Measurements from ENCODE around the gene LGALS16. TPM values are rescaled to one million over a fixed set of nuclear protein-coding genes. Genes with fewer than 3 reads are reported as not detected.

LGALS16 gene
- total RNA-seq, 2 experiments from 2014 or later = not detected

GRCh38 chr19:39692166-39692565 is 36.5 kb downstream of the LGALS16 start:
- Histone ChIP-seq H3K27me3 (ENCODE audit: control insufficient read depth in 1 of 2, insufficient read depth in 2 of 2, low read length in 2 of 2) (peaks cover 0 to 5% of the 10 kb centered on the region in 2 experiments), H3K4me1 (ENCODE audit: insufficient read depth, low read length) (no peaks in the 10 kb centered on the region), H3K27ac (ENCODE audit: low read depth in 1 of 2, low read length in 2 of 2) (no peak overlapping the region), H3K4me3 (ENCODE audit: low read length) (no peak overlapping the region), H3K36me3 (ENCODE audit: insufficient read depth, low read length) (no peaks in the 10 kb centered on the region), H3K9me3 (ENCODE audit: control insufficient read depth in 1 of 2, insufficient read depth in 1 of 2, low read length in 2 of 2) (peaks cover 0 to 6% of the 10 kb centered on the region in 2 experiments)
- intact Hi-C loops (cut with DNase I, micrococcal nuclease) = no loop called here
- ATAC-seq (ENCODE audit: poor library complexity) (no peak), DNase-seq (no peak)
- Mint-ChIP-seq H3K36me3 (ENCODE audit: low read depth) (no peaks in the 10 kb centered on the region), H3K9me3 (peaks cover 2% of the 10 kb centered on the region), H3K27me3 (peaks cover 37% of the 10 kb centered on the region), H3K4me3 (no peak overlapping the region), H3K27ac (no peak overlapping the region), H3K4me1 (ENCODE audit: low read depth) (no peaks in the 10 kb centered on the region)
- TF ChIP-seq CTCF (IDR thresholded peaks at IDR 0.05) = no peak
- POLR2A ChIA-PET = no interaction called here
- CTCF ChIA-PET = no interaction called here

- Histone ChIP-seq H3K36me3 (ENCODE audit: insufficient read depth, low read length) (no peaks in the 10 kb centered on the region), H3K4me3 (ENCODE audit: low read length) (no peak overlapping the region), H3K4me1 (ENCODE audit: insufficient read depth, low read length) (no peaks in the 10 kb centered on the region), H3K27ac (ENCODE audit: low read depth in 1 of 2, low read length in 2 of 2) (no peak overlapping the region), H3K27me3 (ENCODE audit: control insufficient read depth in 1 of 2, insufficient read depth in 2 of 2, low read length in 2 of 2) (peaks cover 0 to 5% of the 10 kb centered on the region in 2 experiments), H3K9me3 (ENCODE audit: control insufficient read depth in 1 of 2, insufficient read depth in 1 of 2, low read length in 2 of 2) (peaks cover 0 to 6% of the 10 kb centered on the region in 2 experiments)
- Mint-ChIP-seq H3K4me1 (ENCODE audit: low read depth) (no peaks in the 10 kb centered on the region), H3K27ac (no peak overlapping the region), H3K36me3 (ENCODE audit: low read depth) (no peaks in the 10 kb centered on the region), H3K4me3 (no peak overlapping the region), H3K27me3 (peaks cover 44% of the 10 kb centered on the region), H3K9me3 (peaks cover 2% of the 10 kb centered on the region)
- ChIA-PET CTCF (no interaction called here), POLR2A (no interaction called here)
- no peak for TF ChIP-seq CTCF (IDR thresholded peaks at IDR 0.05)
- intact Hi-C loops (cut with DNase I, micrococcal nuclease) = no loop called here
- ATAC-seq (ENCODE audit: poor library complexity) = no peak
- DNase-seq = no peak
Observed at GRCh38 chr19:39692822-39693221, 37.1 kb downstream of the LGALS16 start.

- Histone ChIP-seq H3K4me1 (ENCODE audit: insufficient read depth, low read length) (no peaks in the 10 kb centered on the region), H3K36me3 (ENCODE audit: insufficient read depth, low read length) (no peaks in the 10 kb centered on the region), H3K27me3 (ENCODE audit: control insufficient read depth in 1 of 2, insufficient read depth in 2 of 2, low read length in 2 of 2) (peaks cover 0 to 5% of the 10 kb centered on the region in 2 experiments), H3K4me3 (ENCODE audit: low read length) (no peak overlapping the region), H3K9me3 (ENCODE audit: control insufficient read depth in 1 of 2, insufficient read depth in 1 of 2, low read length in 2 of 2) (no peaks in the 10 kb centered on the region), H3K27ac (ENCODE audit: low read depth in 1 of 2, low read length in 2 of 2) (no peak overlapping the region)
- no peaks in the 10 kb centered on the region for H3K4me1 Mint-ChIP-seq (ENCODE audit: low read depth)
- H3K36me3 Mint-ChIP-seq (ENCODE audit: low read depth) = no peaks in the 10 kb centered on the region
- intact Hi-C loops (cut with DNase I, micrococcal nuclease) = no loop called here
- ATAC-seq (ENCODE audit: poor library complexity) (no peak), DNase-seq (no peak)
- no peaks in the 10 kb centered on the region for H3K9me3 Mint-ChIP-seq
- ChIA-PET CTCF (no interaction called here), POLR2A (no interaction called here)
- no peak overlapping the region for H3K4me3 Mint-ChIP-seq
- peaks cover 59% of the 10 kb centered on the region for H3K27me3 Mint-ChIP-seq
- TF ChIP-seq CTCF (IDR thresholded peaks at IDR 0.05) = no peak
- no peak overlapping the region for H3K27ac Mint-ChIP-seq
Observed at GRCh38 chr19:39695759-39696158, 40.0 kb downstream of the LGALS16 start.
